Measurements from ENCODE around the gene SPTBN4.

DNA sequence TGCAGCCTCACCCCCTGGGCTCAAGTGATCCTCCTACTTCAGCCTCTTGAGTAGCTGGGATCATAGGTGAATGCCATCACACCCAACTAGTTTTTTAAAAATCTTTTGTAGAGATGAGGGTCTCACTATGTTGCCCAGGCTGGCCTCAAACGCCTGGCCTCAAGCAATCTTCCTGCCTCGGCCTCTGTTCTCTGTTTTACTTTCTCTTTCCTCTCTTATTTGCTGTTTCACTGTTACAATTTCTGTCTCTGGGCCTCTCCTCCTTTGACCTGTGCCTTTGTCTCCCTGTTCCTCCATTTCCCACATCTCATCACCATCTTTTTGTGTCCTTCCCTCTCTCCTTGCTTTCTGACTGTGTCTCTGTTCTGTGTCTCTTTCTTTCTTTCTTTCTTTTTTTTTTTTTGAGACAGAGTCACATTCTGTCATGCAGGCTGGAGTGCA is 119.2 kb downstream of the SPTBN4 start:
- TF ChIP-seq HOXC10 (CRISPR knock-in tag; IDR thresholded peaks at IDR 0.05) (no peak), ZBTB8A (tag by site-specific recombination; IDR thresholded peaks at IDR 0.05) (no peak), ZBTB20 (tag by site-specific recombination; IDR thresholded peaks at IDR 0.05) (no peak), ZSCAN16 (tag by site-specific recombination; IDR thresholded peaks at IDR 0.05) (no peak), TCF7L2 (IDR thresholded peaks at IDR 0.05; ENCODE audit: borderline replicate concordance, low read depth, low read length) (no peak), ZFHX2 (tag by site-specific recombination; conservative IDR thresholded peaks at IDR 0.05) (no peak), ZXDB (tag by site-specific recombination; IDR thresholded peaks at IDR 0.05) (no peak), ZNF274 (IDR thresholded peaks at IDR 0.05; ENCODE audit: low read length) (no peak), ZNF274 (tag by site-specific recombination; IDR thresholded peaks at IDR 0.05; ENCODE audit: borderline replicate concordance) (no peak)
- TF ChIP-seq, protein P1, sequence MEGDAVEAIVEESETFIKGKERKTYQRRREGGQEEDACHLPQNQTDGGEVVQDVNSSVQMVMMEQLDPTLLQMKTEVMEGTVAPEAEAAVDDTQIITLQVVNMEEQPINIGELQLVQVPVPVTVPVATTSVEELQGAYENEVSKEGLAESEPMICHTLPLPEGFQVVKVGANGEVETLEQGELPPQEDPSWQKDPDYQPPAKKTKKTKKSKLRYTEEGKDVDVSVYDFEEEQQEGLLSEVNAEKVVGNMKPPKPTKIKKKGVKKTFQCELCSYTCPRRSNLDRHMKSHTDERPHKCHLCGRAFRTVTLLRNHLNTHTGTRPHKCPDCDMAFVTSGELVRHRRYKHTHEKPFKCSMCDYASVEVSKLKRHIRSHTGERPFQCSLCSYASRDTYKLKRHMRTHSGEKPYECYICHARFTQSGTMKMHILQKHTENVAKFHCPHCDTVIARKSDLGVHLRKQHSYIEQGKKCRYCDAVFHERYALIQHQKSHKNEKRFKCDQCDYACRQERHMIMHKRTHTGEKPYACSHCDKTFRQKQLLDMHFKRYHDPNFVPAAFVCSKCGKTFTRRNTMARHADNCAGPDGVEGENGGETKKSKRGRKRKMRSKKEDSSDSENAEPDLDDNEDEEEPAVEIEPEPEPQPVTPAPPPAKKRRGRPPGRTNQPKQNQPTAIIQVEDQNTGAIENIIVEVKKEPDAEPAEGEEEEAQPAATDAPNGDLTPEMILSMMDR (tag by site-specific recombination; IDR thresholded peaks at IDR 0.05) = no peak

Measured in HEK293 (cell line).